HepG2 (cell line): Measurements from ENCODE around the gene PRKN. TPM values are rescaled to one million over a fixed set of nuclear protein-coding genes. Genes with fewer than 3 reads are reported as not detected.

ENCODE experiments used
- ASH2L ChIP-seq: fragments of 300-600, 200-600 bp; sonication (generic); IDR thresholded peaks from 2 replicates; pipeline ENCODE4 v1.7.0; 2017; ENCODE audit warnings: low read depth, mild to moderate bottlenecking, moderate library complexity, mixed read lengths, low read length; ENCODE audit not compliant: insufficient read length
- CEBPG ChIP-seq: IDR thresholded peaks from 2 replicates; pipeline ENCODE4 v1.6.1; 2016
- CREM ChIP-seq, 2 experiments: sonication (generic) in 1 of 2; formaldehyde crosslinking in 1 of 2; IDR thresholded peaks; 2 replicates each; pipeline versions ENCODE4 v1.4.0 to v1.6.1; 2016 to 2020; ENCODE audit warnings: antibody characterized with exemption in 1 of 2, mild to moderate bottlenecking in 1 of 2, missing genetic modification reagents in 1 of 2
- HMG20A ChIP-seq: IDR thresholded peaks from 2 replicates; pipeline ENCODE4 v1.6.1; 2016; ENCODE audit warnings: borderline replicate concordance
- HOXA3 ChIP-seq: sonication (generic); formaldehyde crosslinking; IDR thresholded peaks from 2 replicates; pipeline ENCODE4 v1.5.0; 2020; ENCODE audit warnings: missing genetic modification reagents
- JUNB ChIP-seq: sonication (generic); formaldehyde crosslinking; IDR thresholded peaks from 2 replicates; pipeline ENCODE4 v1.8.0; 2022; ENCODE audit warnings: missing genetic modification reagents, mild to moderate bottlenecking, borderline replicate concordance
- MIER3 ChIP-seq: IDR thresholded peaks from 2 replicates; pipeline ENCODE4 v1.6.1; 2016; ENCODE audit warnings: missing compliant biosample characterization, borderline replicate concordance
- NFIC ChIP-seq: IDR thresholded peaks from 2 replicates; pipeline ENCODE4 v1.6.1; 2012; ENCODE audit warnings: mild to moderate bottlenecking, low read length, inconsistent platforms
- PHF21A ChIP-seq: sonication (generic); formaldehyde crosslinking; IDR thresholded peaks from 2 replicates; pipeline ENCODE4 v1.5.0; 2020; ENCODE audit warnings: mild to moderate bottlenecking, missing genetic modification reagents
- SIX1 ChIP-seq: sonication (generic); formaldehyde crosslinking; IDR thresholded peaks from 2 replicates; pipeline ENCODE4 v1.4.0; 2020; ENCODE audit warnings: missing genetic modification reagents, borderline replicate concordance
- SOX6 ChIP-seq, 2 experiments: fragments of 450-650 bp in 1 of 2; sonication (generic) in 1 of 2; formaldehyde crosslinking in 1 of 2; IDR thresholded peaks; 2 replicates each; pipeline versions ENCODE4 v1.4.0 to v1.6.1; 2017 to 2020; ENCODE audit warnings: antibody characterized with exemption in 1 of 2, mild to moderate bottlenecking in 1 of 2, missing genetic modification reagents in 1 of 2
- TBX2 ChIP-seq: sonication (generic); formaldehyde crosslinking; IDR thresholded peaks from 2 replicates; pipeline ENCODE4 v1.5.0; 2020; ENCODE audit warnings: missing genetic modification reagents, mild to moderate bottlenecking, borderline replicate concordance
- ZFP36 ChIP-seq: fragments of 150-350 bp; IDR thresholded peaks from 2 replicates; pipeline ENCODE4 v1.6.1; 2018; ENCODE audit warnings: borderline replicate concordance, low read length, low read depth; ENCODE audit not compliant: partially characterized antibody
- ZNF780A ChIP-seq: sonication (generic); formaldehyde crosslinking; IDR thresholded peaks from 2 replicates; pipeline ENCODE4 v1.8.0; 2022; ENCODE audit warnings: mild to moderate bottlenecking, missing genetic modification reagents, moderate library complexity
- polyA plus RNA-seq, 8 experiments: library from polyadenylated mRNA; depleted of rRNA in 3 of 8; stranded (reverse) in 7 of 8; unstranded in 1 of 8; fragments of >200 nt; fragmentation: Illumina TruSeq in 4 of 8; extraction: Trizol in 4 of 8; gene quantifications; 2 replicates each; pipeline versions ENCODE4 v1.2.1 to v1.2.3, GENCODE V29; 2011 to 2016; ENCODE audit warnings: low read depth in 4 of 8, missing spikeins in 1 of 8, mixed read lengths in 1 of 8; ENCODE audit not compliant: insufficient read depth in 1 of 8
- total RNA-seq, 5 experiments: library from RNA; depleted of rRNA; stranded (reverse); fragments of >200 nt; fragmentation: Illumina TruSeq; extraction: Trizol; gene quantifications; 2 replicates each; pipeline ENCODE4 v1.2.3, GENCODE V29; 2016; ENCODE audit warnings: low read depth in 1 of 5
- TF ChIP-seq, protein P1 (sequence below): IDR thresholded peaks from 2 replicates; pipeline ENCODE4 v1.4.0; 2020; ENCODE audit warnings: mild to moderate bottlenecking, missing genetic modification reagents
- TF ChIP-seq, protein P2 (sequence below): sonication (generic); formaldehyde crosslinking; IDR thresholded peaks from 2 replicates; pipeline ENCODE4 v1.5.1; 2020; ENCODE audit warnings: mild to moderate bottlenecking, missing genetic modification reagents, borderline replicate concordance

Gene PRKN
- total and polyA plus RNA-seq, 2 of the 13 experiments (the other 11 are each of a cell fraction or from before 2014, with no cell fraction given): 0.31 to 0.44 TPM

DNA sequence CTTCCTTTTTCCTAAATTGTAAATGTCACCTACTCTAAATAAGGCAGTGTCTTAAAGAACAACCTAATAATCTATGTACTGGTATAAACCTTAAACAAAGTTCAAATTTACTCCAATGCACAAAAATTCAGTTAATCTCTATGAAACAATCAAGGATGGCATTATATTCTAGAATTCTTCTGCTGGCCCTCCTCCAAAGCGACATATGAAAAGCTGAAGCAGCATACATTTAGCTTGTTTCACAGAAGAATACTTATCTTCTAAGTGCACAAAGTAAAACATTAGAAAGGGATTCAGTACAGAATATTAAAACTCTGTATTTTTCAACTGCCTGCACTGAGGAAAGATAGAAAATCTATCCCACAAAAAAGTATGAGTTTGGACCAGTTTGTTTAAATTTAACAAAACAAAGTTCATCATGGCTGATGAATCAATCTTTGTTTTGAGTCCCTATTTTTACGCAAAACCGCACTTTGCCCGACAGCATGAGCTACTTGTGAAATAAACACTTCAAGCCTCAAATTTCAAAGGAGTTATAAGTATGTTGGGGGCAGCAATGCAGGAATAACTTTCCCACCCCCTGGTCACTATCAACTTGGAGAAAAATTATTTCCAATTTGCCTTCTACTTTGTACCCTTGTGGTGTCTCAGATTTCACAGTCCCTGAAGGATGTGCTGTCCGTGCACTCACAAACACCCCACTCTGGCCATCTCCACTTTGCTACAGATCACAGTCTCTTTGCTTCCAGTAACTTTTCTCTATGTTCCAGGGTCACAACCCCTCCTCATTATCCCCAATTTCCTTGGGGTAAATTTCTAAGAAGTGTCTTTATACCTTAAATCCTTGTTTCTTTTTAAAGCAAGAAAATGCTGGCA lies 238.2 kb downstream of the PRKN start (continued):
- TF ChIP-seq, protein P1, sequence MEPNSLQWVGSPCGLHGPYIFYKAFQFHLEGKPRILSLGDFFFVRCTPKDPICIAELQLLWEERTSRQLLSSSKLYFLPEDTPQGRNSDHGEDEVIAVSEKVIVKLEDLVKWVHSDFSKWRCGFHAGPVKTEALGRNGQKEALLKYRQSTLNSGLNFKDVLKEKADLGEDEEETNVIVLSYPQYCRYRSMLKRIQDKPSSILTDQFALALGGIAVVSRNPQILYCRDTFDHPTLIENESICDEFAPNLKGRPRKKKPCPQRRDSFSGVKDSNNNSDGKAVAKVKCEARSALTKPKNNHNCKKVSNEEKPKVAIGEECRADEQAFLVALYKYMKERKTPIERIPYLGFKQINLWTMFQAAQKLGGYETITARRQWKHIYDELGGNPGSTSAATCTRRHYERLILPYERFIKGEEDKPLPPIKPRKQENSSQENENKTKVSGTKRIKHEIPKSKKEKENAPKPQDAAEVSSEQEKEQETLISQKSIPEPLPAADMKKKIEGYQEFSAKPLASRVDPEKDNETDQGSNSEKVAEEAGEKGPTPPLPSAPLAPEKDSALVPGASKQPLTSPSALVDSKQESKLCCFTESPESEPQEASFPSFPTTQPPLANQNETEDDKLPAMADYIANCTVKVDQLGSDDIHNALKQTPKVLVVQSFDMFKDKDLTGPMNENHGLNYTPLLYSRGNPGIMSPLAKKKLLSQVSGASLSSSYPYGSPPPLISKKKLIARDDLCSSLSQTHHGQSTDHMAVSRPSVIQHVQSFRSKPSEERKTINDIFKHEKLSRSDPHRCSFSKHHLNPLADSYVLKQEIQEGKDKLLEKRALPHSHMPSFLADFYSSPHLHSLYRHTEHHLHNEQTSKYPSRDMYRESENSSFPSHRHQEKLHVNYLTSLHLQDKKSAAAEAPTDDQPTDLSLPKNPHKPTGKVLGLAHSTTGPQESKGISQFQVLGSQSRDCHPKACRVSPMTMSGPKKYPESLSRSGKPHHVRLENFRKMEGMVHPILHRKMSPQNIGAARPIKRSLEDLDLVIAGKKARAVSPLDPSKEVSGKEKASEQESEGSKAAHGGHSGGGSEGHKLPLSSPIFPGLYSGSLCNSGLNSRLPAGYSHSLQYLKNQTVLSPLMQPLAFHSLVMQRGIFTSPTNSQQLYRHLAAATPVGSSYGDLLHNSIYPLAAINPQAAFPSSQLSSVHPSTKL (CRISPR knock-in tag): peak; percentile 71
- TF ChIP-seq ZFP36 (no peak), HOXA3 (no peak), JUNB (CRISPR knock-in tag) (no peak), TBX2 (CRISPR knock-in tag) (0 out of 2 replicates have a peak, but pooled peaks have one; percentile 27), PHF21A (CRISPR knock-in tag) (no peak), ZNF780A (CRISPR knock-in tag) (no peak), MIER3 (CRISPR knock-in tag) (0 out of 2 replicates have a peak, but pooled peaks have one; percentile 52), SOX6 (IDR thresholded peaks at IDR 0.05) (no peak), SOX6 (CRISPR knock-in tag; IDR thresholded peaks at IDR 0.05) (peak; percentile 68; the same call in 1 of the 2 replicates), CEBPG (CRISPR knock-in tag) (peak; percentile 55), SIX1 (CRISPR knock-in tag) (peak; percentile 24; the same call in 1 of the 2 replicates), HMG20A (CRISPR knock-in tag) (peak; percentile 41; the same call in 1 of the 2 replicates), ASH2L (peak; percentile 23), CREM (IDR thresholded peaks at IDR 0.05) (peak; percentile 40; the same call in 1 of the 2 replicates), CREM (CRISPR knock-in tag; IDR thresholded peaks at IDR 0.05) (no peak), NFIC (peak; percentile 76)
- TF ChIP-seq, protein P2, sequence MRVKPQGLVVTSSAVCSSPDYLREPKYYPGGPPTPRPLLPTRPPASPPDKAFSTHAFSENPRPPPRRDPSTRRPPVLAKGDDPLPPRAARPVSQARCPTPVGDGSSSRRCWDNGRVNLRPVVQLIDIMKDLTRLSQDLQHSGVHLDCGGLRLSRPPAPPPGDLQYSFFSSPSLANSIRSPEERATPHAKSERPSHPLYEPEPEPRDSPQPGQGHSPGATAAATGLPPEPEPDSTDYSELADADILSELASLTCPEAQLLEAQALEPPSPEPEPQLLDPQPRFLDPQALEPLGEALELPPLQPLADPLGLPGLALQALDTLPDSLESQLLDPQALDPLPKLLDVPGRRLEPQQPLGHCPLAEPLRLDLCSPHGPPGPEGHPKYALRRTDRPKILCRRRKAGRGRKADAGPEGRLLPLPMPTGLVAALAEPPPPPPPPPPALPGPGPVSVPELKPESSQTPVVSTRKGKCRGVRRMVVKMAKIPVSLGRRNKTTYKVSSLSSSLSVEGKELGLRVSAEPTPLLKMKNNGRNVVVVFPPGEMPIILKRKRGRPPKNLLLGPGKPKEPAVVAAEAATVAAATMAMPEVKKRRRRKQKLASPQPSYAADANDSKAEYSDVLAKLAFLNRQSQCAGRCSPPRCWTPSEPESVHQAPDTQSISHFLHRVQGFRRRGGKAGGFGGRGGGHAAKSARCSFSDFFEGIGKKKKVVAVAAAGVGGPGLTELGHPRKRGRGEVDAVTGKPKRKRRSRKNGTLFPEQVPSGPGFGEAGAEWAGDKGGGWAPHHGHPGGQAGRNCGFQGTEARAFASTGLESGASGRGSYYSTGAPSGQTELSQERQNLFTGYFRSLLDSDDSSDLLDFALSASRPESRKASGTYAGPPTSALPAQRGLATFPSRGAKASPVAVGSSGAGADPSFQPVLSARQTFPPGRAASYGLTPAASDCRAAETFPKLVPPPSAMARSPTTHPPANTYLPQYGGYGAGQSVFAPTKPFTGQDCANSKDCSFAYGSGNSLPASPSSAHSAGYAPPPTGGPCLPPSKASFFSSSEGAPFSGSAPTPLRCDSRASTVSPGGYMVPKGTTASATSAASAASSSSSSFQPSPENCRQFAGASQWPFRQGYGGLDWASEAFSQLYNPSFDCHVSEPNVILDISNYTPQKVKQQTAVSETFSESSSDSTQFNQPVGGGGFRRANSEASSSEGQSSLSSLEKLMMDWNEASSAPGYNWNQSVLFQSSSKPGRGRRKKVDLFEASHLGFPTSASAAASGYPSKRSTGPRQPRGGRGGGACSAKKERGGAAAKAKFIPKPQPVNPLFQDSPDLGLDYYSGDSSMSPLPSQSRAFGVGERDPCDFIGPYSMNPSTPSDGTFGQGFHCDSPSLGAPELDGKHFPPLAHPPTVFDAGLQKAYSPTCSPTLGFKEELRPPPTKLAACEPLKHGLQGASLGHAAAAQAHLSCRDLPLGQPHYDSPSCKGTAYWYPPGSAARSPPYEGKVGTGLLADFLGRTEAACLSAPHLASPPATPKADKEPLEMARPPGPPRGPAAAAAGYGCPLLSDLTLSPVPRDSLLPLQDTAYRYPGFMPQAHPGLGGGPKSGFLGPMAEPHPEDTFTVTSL (CRISPR knock-in tag): peak; percentile 73; the same call in 1 of the 2 replicates
